Measurements from ENCODE around the gene C1orf122.

DNA sequence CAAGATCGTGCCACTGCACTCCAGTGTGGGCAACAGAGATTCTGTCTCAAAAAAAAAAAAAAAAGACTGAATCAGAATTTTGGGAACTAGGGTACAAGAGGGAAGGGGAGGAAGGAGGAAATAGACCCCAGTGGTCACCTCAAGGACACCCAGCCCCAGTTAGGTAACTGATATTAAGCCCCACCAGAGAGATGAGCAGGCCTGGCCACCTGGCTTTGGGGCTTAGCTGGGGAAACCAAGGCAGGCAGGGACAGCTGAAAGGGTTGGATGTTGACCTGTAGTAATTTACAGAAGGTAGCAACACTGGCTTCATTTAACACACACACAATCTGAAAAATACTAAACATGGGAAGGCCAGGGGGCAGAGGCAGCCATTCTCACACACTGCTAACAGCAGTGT, 5.2 kb upstream of the C1orf122 start:
- no peak for TF ChIP-seq POLR2A (IDR thresholded peaks at IDR 0.05)
- TF ChIP-seq, protein P1, sequence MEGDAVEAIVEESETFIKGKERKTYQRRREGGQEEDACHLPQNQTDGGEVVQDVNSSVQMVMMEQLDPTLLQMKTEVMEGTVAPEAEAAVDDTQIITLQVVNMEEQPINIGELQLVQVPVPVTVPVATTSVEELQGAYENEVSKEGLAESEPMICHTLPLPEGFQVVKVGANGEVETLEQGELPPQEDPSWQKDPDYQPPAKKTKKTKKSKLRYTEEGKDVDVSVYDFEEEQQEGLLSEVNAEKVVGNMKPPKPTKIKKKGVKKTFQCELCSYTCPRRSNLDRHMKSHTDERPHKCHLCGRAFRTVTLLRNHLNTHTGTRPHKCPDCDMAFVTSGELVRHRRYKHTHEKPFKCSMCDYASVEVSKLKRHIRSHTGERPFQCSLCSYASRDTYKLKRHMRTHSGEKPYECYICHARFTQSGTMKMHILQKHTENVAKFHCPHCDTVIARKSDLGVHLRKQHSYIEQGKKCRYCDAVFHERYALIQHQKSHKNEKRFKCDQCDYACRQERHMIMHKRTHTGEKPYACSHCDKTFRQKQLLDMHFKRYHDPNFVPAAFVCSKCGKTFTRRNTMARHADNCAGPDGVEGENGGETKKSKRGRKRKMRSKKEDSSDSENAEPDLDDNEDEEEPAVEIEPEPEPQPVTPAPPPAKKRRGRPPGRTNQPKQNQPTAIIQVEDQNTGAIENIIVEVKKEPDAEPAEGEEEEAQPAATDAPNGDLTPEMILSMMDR (IDR thresholded peaks at IDR 0.05 in 8 of 11, conservative IDR thresholded peaks at IDR 0.05 in 3 of 11), result no peak

All from spleen (tissue), 7 donors.